ENCODE measurements around the gene SRSF12. TPM values are rescaled to one million over a fixed set of nuclear protein-coding genes. Genes with fewer than 3 reads are reported as not detected.
A peak's percentile ranks its signal among the peaks of the same experiment; 100 is the strongest.

The SRSF12 gene
- total and polyA plus RNA-seq, 9 of the 15 experiments (the other 6 are each of a cell fraction or from before 2014, with no cell fraction given), result not detected

- TF ChIP-seq SMARCC2 (IDR thresholded peaks at IDR 0.05; ENCODE audit: low read depth) (no peak), CTBP1 (IDR thresholded peaks at IDR 0.05; ENCODE audit: borderline replicate concordance) (0 out of 2 replicates have a peak, but pooled peaks have one; percentile 21), MGA (IDR thresholded peaks at IDR 0.05) (peak; percentile 62; the same call in 1 of the 2 replicates), MTA3 (IDR thresholded peaks at IDR 0.05; ENCODE audit: borderline replicate concordance) (0 out of 2 replicates have a peak, but pooled peaks have one; percentile 36), POLR2G (IDR thresholded peaks at IDR 0.05; ENCODE audit: low read depth, low read length) (peak; percentile 61), MAX (CRISPR knock-in tag; IDR thresholded peaks at IDR 0.05) (peak; percentile 33; the same call in 1 of the 2 replicates), ZNF592 (IDR thresholded peaks at IDR 0.05) (0 out of 2 replicates have a peak, but pooled peaks have one; percentile 23), USF1 (CRISPR knock-in tag; IDR thresholded peaks at IDR 0.05) (no peak), NRF1 (conservative IDR thresholded peaks at IDR 0.05 in 1 of 2, IDR thresholded peaks at IDR 0.05 in 1 of 2) (peak; percentile 81 to 83)
Measured at GRCh38 chr6:89145956-89146717, 28.3 kb upstream of the SRSF12 start, which contains the start of gene PM20D2 (continued).

All from K562 (cell line).